ENCODE data around the gene WNT1.

WNT1 gene

GRCh38 chr12:48978291-48978740, at the start of gene WNT1:
Gene WNT1, plus strand, starts transcription at chr12:48978322. Its CDS starts 329 bp downstream, at chr12:48978651.
- peak; percentile 17 for DNase-seq

- DNase-seq, result no peak
These were observed 48.6 kb upstream of the WNT1 start for GRCh38 chr12:48929551-48929950.

- DNase-seq, result no peak
These were observed 47.6 kb upstream of the WNT1 start for GRCh38 chr12:48930475-48930874.

- no peak for DNase-seq
These were observed 45.2 kb upstream of the WNT1 start for GRCh38 chr12:48932878-48933277.

GRCh38 chr12:48933664-48934311, 44.3 kb upstream of the WNT1 start:
- DNase-seq, result no peak

- no peak for DNase-seq
These were observed 43.8 kb upstream of the WNT1 start for GRCh38 chr12:48934312-48934706.

- peak; percentile 90 for DNase-seq
These were observed 41.6 kb upstream of the WNT1 start for GRCh38 chr12:48936379-48936979.

- no peak for DNase-seq
These were observed 41.0 kb upstream of the WNT1 start for GRCh38 chr12:48937170-48937569.

GRCh38 chr12:48938805-48939204, 39.3 kb upstream of the WNT1 start:
- DNase-seq, result no peak

- no peak for DNase-seq
These were observed 37.9 kb upstream of the WNT1 start for GRCh38 chr12:48940181-48940580.

GRCh38 chr12:48943221-48943620, 34.9 kb upstream of the WNT1 start:
- no peak for DNase-seq

- no peak for DNase-seq
These were observed 31.9 kb upstream of the WNT1 start for GRCh38 chr12:48946205-48946604.

- no peak for DNase-seq
These were observed 31.2 kb upstream of the WNT1 start for GRCh38 chr12:48946943-48947342.

- no peak for DNase-seq
These were observed 30.4 kb upstream of the WNT1 start for GRCh38 chr12:48947727-48948126.

GRCh38 chr12:48952691-48953090, 25.4 kb upstream of the WNT1 start:
- DNase-seq, result no peak

- no peak for DNase-seq
These were observed 24.1 kb upstream of the WNT1 start for GRCh38 chr12:48954061-48954460.

- DNase-seq, result no peak
These were observed 23.2 kb upstream of the WNT1 start for GRCh38 chr12:48954841-48955501.

- DNase-seq, result peak; percentile 94
These were observed 21.6 kb upstream of the WNT1 start for GRCh38 chr12:48956279-48957140.

- peak; percentile 98 for DNase-seq
These were observed 20.7 kb upstream of the WNT1 start, which contains the start of gene ARF3 for GRCh38 chr12:48957141-48958048. Gene ARF3, minus strand, starts transcription at chr12:48957487. Its CDS starts 16,392 bp downstream, at chr12:48941095.

- DNase-seq, result no peak
These were observed 20.1 kb upstream of the WNT1 start for GRCh38 chr12:48958049-48958388.

- no peak for DNase-seq
These were observed 17.3 kb upstream of the WNT1 start for GRCh38 chr12:48960834-48961233.

GRCh38 chr12:48961331-48961730, 16.8 kb upstream of the WNT1 start:
- DNase-seq, result no peak
